ENCODE results near the gene MARCHF10.

- TF ChIP-seq CTCF (IDR thresholded peaks at IDR 0.05): no peak
- no peak for TF ChIP-seq EP300 (IDR thresholded peaks at IDR 0.05)
Observed at GRCh38 chr17:62660629-62661118, 147.4 kb downstream of the MARCHF10 start.
